ENCODE measurements around the gene SPINK9.

The SPINK9 gene

GRCh38 chr5:148384380-148384737 is 49.0 kb downstream of the SPINK9 start:
- ATAC-seq (ENCODE audit: low read depth) (peak; percentile 3; the same call in 2 of the 3 replicates), DNase-seq (ENCODE audit: low spot score) (no peak)
- TF ChIP-seq CTCF (IDR thresholded peaks at IDR 0.05; ENCODE audit: poor library complexity, severe bottlenecking): no peak
- Histone ChIP-seq H3K4me3 (ENCODE audit: severe bottlenecking) (peak overlapping the region; percentile 92), H3K27me3 (ENCODE audit: insufficient read depth, poor library complexity, severe bottlenecking) (no peaks in the 10 kb centered on the region), H3K4me1 (ENCODE audit: insufficient read depth, poor library complexity, severe bottlenecking) (peaks cover 20% of the 10 kb centered on the region), H3K9me3 (ENCODE audit: severe bottlenecking) (no peaks in the 10 kb centered on the region), H3K27ac (ENCODE audit: poor library complexity, severe bottlenecking) (peak overlapping the region; percentile 57), H3K36me3 (ENCODE audit: low read depth) (peaks cover 14% of the 10 kb centered on the region)

- Histone ChIP-seq H3K27me3 (ENCODE audit: insufficient read depth, poor library complexity, severe bottlenecking) (no peaks in the 10 kb centered on the region), H3K27ac (ENCODE audit: poor library complexity, severe bottlenecking) (no peak overlapping the region), H3K9me3 (ENCODE audit: severe bottlenecking) (no peaks in the 10 kb centered on the region), H3K36me3 (ENCODE audit: low read depth) (peaks cover 14% of the 10 kb centered on the region), H3K4me3 (ENCODE audit: severe bottlenecking) (no peak overlapping the region), H3K4me1 (ENCODE audit: insufficient read depth, poor library complexity, severe bottlenecking) (peaks cover 20% of the 10 kb centered on the region)
- ATAC-seq (ENCODE audit: low read depth) (no peak), DNase-seq (ENCODE audit: low spot score) (no peak)
- TF ChIP-seq CTCF (IDR thresholded peaks at IDR 0.05; ENCODE audit: poor library complexity, severe bottlenecking): no peak
These were observed 49.7 kb downstream of the SPINK9 start for GRCh38 chr5:148385094-148385493.

- Histone ChIP-seq H3K36me3 (ENCODE audit: low read depth) (peaks cover 21% of the 10 kb centered on the region), H3K4me3 (ENCODE audit: severe bottlenecking) (no peak overlapping the region), H3K27ac (ENCODE audit: poor library complexity, severe bottlenecking) (no peak overlapping the region), H3K9me3 (ENCODE audit: severe bottlenecking) (no peaks in the 10 kb centered on the region), H3K4me1 (ENCODE audit: insufficient read depth, poor library complexity, severe bottlenecking) (peaks cover 20% of the 10 kb centered on the region), H3K27me3 (ENCODE audit: insufficient read depth, poor library complexity, severe bottlenecking) (no peaks in the 10 kb centered on the region)
- ATAC-seq (ENCODE audit: low read depth) (no peak), DNase-seq (ENCODE audit: low spot score) (no peak)
- TF ChIP-seq CTCF (IDR thresholded peaks at IDR 0.05; ENCODE audit: poor library complexity, severe bottlenecking): no peak
These were observed 50.7 kb downstream of the SPINK9 start for GRCh38 chr5:148386041-148386440.

GRCh38 chr5:148387325-148387724 is 52.0 kb downstream of the SPINK9 start:
- Histone ChIP-seq H3K27ac (ENCODE audit: poor library complexity, severe bottlenecking) (no peak overlapping the region), H3K4me1 (ENCODE audit: insufficient read depth, poor library complexity, severe bottlenecking) (peaks cover 15% of the 10 kb centered on the region), H3K27me3 (ENCODE audit: insufficient read depth, poor library complexity, severe bottlenecking) (no peaks in the 10 kb centered on the region), H3K9me3 (ENCODE audit: severe bottlenecking) (no peaks in the 10 kb centered on the region), H3K36me3 (ENCODE audit: low read depth) (peaks cover 29% of the 10 kb centered on the region), H3K4me3 (ENCODE audit: severe bottlenecking) (no peak overlapping the region)
- DNase-seq (ENCODE audit: low spot score) (no peak), ATAC-seq (ENCODE audit: low read depth) (no peak)
- no peak for TF ChIP-seq CTCF (IDR thresholded peaks at IDR 0.05; ENCODE audit: poor library complexity, severe bottlenecking)

- Histone ChIP-seq H3K4me1 (ENCODE audit: insufficient read depth, poor library complexity, severe bottlenecking) (peaks cover 8% of the 10 kb centered on the region), H3K27ac (ENCODE audit: poor library complexity, severe bottlenecking) (no peak overlapping the region), H3K27me3 (ENCODE audit: insufficient read depth, poor library complexity, severe bottlenecking) (no peaks in the 10 kb centered on the region), H3K36me3 (ENCODE audit: low read depth) (peaks cover 30% of the 10 kb centered on the region), H3K4me3 (ENCODE audit: severe bottlenecking) (no peak overlapping the region), H3K9me3 (ENCODE audit: severe bottlenecking) (no peaks in the 10 kb centered on the region)
- ATAC-seq (ENCODE audit: low read depth): no peak
- no peak for DNase-seq (ENCODE audit: low spot score)
- no peak for TF ChIP-seq CTCF (IDR thresholded peaks at IDR 0.05; ENCODE audit: poor library complexity, severe bottlenecking)
These were observed 53.3 kb downstream of the SPINK9 start for GRCh38 chr5:148388696-148389095.

Data from RWPE2 (cell line).